Ureter (tissue), 1 donor: ENCODE results near the gene IGLON5. TPM values are rescaled to one million over a fixed set of nuclear protein-coding genes. Genes with fewer than 3 reads are reported as not detected.

ENCODE experiments used
- total RNA-seq: library from RNA; stranded (reverse); gene quantifications from one replicate; pipeline ENCODE4 v1.2.4, GENCODE V29; 2023
- donor health status: DM: yes; HTN: yes; CAD: no.

Gene IGLON5
- total RNA-seq, 1 donor from 2014 or later: not detected

Other genes with a start within 250 kb of the IGLON5 start
- not detected for gene KLK13, start 246.6 kb upstream of the IGLON5 start, total RNA-seq
- not detected for gene KLK14, start 228.8 kb upstream of the IGLON5 start, total RNA-seq
- 5.3 TPM for gene CTU1, start 203.2 kb upstream of the IGLON5 start, total RNA-seq
- 3.2 TPM for gene SIGLEC9, start 186.7 kb upstream of the IGLON5 start, total RNA-seq
- 2.4 TPM for gene SIGLEC7, start 169.3 kb upstream of the IGLON5 start, total RNA-seq
- 4.0 TPM for gene CD33, start 86.6 kb upstream of the IGLON5 start, total RNA-seq
- gene SIGLECL1, start 60.6 kb upstream of the IGLON5 start, total RNA-seq: not detected
- 2.1 TPM for gene VSIG10L, start 30.5 kb downstream of the IGLON5 start, total RNA-seq
- 73.4 TPM for gene ETFB, start 54.7 kb downstream of the IGLON5 start, total RNA-seq
- gene CLDND2, start 57.4 kb downstream of the IGLON5 start, total RNA-seq: 1.7 TPM
- gene NKG7, start 61.0 kb downstream of the IGLON5 start, total RNA-seq: 1.7 TPM
- not detected for gene LIM2, start 76.3 kb downstream of the IGLON5 start, total RNA-seq
- gene C19orf84, start 78.9 kb downstream of the IGLON5 start, total RNA-seq: not detected
- gene SIGLEC10, start 106.0 kb downstream of the IGLON5 start, total RNA-seq: 14.0 TPM
- 6.3 TPM for gene SIGLEC8, start 146.8 kb downstream of the IGLON5 start, total RNA-seq
- gene CEACAM18, start 166.9 kb downstream of the IGLON5 start, total RNA-seq: not detected
- 0.34 TPM for gene SIGLEC12, start 190.2 kb downstream of the IGLON5 start, total RNA-seq
- gene SIGLEC6, start 220.0 kb downstream of the IGLON5 start, total RNA-seq: 2.2 TPM